Measurements from ENCODE around the gene FAM13B.
A peak's percentile ranks its signal among the peaks of the same experiment; 100 is the strongest.
"Not testable (repeated sequence)": the region's sequence is repeated elsewhere in the genome, so short reads cannot be mapped to it uniquely, and the experiment has no call there.

FAM13B gene

GRCh38 chr5:138033907-138034306 is 1.0 kb upstream of the FAM13B start:
- DNase-seq (ENCODE audit: low read depth): no peak

GRCh38 chr5:138033386-138033808 is 518 bp upstream of the FAM13B start:
- no peak for DNase-seq (ENCODE audit: low read depth)

GRCh38 chr5:138032028-138032571 is 779 bp downstream of the FAM13B start:
- DNase-seq (ENCODE audit: low read depth): peak; percentile 41

GRCh38 chr5:138029944-138030343 is 2.9 kb downstream of the FAM13B start:
- DNase-seq (ENCODE audit: low read depth): no peak

DNA sequence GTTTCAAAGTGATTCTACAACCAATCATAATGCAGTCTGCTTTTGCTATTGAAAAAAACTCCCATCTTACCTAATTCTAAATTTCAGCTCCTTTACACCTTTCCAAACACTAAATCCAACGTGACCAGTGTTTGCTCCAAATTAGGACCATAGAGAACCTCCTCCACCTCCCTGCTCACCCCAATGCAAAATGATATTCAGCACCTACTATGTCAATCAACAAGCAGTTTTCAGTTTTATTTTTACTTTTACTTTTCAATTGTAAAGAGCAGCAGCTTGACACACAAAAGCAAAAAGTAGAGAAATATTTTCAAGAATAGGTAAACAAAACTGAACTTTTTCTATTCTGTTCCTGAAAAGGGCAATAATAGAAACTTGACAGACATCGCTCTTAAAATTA is 3.4 kb downstream of the FAM13B start:
- DNase-seq (ENCODE audit: low read depth): no peak

DNA sequence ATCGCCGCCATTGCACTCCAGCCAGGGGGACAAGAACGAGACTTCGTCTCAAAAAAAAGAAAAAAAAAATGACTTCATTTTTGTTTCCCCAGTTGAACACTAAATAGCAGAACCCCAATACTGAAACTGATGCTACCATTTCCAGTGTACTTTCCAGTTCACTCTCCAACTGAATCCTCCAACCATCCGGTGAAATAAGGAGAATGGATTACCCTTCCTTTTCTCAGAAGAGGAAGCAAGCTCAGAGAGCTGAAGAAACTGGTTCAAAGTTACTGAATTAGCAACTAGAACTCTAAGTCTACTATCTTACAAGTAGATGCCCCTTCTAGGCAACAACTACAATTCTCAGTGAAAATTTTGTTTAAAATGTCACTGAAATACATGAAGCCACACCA is 3.9 kb downstream of the FAM13B start:
- no peak for DNase-seq (ENCODE audit: low read depth)

- not testable (repeated sequence) for DNase-seq (ENCODE audit: low read depth)
Observed at GRCh38 chr5:138028262-138028970, 4.5 kb downstream of the FAM13B start.

DNA sequence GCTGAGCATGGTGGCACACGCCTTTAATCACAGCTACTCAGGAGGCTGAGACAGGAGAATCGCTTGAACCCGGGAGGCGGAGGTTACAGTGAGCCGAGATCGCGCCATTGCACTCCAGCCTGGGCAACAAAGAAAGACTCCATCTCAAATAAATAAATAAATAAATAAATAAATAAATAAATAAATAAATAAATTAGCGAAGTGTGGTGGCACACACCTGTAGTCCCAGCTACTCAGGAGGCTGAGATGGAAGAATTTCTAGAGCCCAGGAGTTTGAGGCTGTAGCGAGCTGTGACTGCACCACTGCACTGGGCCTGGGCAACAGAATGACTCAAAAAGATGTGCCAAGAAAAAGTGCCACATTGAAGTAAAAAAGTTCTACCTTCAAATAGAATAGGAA is 6.1 kb downstream of the FAM13B start:
- DNase-seq (ENCODE audit: low read depth): not testable (repeated sequence)

DNA sequence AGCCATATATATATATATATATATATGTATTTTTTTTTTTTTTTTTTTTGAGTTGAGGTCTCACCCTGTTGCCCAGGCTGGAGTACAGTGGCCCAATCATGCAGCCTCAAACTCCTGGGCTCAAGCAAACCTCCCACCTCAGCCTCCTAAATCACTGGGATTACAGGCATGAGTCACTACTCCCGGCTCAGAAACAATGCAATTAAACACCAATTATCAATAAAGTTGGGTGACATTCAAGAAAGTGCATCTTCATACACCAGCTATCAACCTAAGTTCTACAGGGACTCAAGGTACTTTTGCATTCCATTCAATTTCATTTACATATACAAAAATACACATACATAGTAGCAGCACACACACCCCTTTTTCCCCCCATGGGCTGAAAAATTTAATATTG is 7.6 kb downstream of the FAM13B start:
- DNase-seq (ENCODE audit: low read depth): no peak

GRCh38 chr5:138024117-138024516 is 8.8 kb downstream of the FAM13B start:
- DNase-seq (ENCODE audit: low read depth): no peak

DNA sequence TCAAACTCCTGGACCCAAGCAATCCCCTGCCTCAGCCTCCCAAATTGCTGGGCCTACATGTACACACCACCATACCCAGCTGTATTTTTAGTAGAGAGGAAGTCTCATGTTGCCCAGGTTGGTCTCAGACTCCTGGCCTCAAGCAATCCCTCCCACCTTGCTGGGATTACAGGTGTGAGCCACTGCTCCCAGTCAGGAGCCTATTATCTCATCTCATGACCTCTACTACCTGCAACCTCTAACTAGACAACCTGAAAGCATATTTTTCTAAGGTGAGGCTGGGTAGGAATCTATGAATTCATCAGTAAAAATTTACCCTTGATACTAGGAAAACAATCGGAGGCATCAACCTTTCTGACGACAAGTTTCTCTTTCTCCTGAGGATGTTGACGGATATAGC is 10.0 kb downstream of the FAM13B start:
- DNase-seq (ENCODE audit: low read depth): no peak

GRCh38 chr5:138021771-138022170 is 11.1 kb downstream of the FAM13B start:
- DNase-seq (ENCODE audit: low read depth): no peak

DNA sequence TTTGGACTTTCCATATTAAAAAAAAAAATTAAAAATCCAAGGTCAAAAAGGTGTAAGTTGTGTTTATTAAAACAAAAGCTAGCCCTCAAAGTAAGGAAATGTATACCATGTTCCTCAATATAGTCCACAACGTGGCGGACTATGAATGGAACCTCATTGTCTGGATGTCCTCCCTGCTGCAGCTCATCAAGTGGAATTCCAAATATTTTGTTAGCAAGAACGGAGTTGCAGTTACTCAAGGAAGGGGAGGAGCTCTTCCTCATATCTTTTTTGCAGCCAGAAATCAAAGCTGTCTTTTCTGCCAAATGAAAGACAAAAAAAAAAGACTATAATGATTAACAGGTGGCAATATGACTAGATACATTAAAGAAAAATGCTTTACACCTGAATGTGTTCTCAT is 14.0 kb downstream of the FAM13B start:
- DNase-seq (ENCODE audit: low read depth): no peak

GRCh38 chr5:138015916-138016315 is 17.0 kb downstream of the FAM13B start:
- no peak for DNase-seq (ENCODE audit: low read depth)

GRCh38 chr5:138011991-138012390 is 20.9 kb downstream of the FAM13B start:
- no peak for DNase-seq (ENCODE audit: low read depth)

GRCh38 chr5:138000102-138000723 is 32.7 kb downstream of the FAM13B start:
- no peak for DNase-seq (ENCODE audit: low read depth)

DNA sequence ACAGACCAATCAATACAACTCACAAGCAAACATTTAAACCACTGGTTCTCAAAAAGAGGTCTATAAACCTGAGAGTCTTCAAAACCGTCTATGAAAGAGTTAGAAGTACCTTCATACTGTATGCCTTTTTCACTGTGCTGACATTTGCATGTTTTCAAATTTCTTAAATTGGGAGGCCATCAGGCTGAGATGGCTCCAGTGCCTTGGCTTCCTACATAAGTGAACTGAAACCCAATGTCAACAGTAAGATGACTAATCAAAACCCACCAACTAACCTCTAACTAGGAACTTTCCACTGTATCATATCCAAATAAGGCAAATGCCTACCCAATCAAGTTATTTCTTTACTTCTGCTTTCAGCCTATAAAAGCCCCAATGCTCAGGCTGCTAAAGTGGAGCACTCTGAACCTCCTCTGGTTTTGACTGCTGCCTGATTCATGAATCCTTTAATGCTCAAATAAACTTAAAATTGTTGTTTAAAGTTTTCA is 35.1 kb downstream of the FAM13B start:
- no peak for DNase-seq (ENCODE audit: low read depth)

DNA sequence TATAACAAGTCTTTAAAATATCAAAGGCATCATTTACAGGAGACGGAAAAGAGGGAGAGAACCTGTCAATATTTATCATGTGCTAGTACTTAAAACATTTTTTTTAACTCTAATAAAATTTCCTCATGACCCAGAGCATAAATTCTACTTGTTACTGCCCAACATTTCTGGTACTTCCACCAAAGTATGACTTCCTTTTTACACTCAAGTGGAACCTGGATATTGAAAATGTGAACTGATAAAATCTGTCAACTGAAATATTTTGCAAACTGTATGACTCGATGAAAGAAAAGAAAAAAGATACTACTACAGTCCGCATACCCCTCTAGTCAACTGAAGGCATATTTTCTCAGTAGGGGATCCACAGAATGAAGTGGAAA is 37.1 kb downstream of the FAM13B start:
- no peak for DNase-seq (ENCODE audit: low read depth)

- DNase-seq (ENCODE audit: low read depth): no peak
Observed at GRCh38 chr5:137995077-137995748, 37.7 kb downstream of the FAM13B start.

DNA sequence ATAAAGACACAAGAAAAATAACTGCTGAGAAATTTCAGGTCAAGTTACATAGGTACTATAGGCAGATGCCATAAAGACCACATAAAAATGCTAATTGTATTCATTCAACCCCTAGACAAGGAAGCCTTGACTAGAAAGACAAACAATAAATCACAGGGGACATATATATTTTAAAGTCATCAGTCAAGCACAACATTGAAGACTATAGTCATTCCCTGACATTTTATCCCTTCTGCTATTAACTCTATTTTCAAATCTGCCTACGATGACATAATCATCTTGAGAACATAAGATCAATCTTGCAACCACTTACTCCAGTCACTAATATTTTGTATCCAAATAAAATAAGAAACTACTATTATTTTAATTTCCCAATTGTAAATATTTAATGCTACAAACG is 38.3 kb downstream of the FAM13B start:
- no peak for DNase-seq (ENCODE audit: low read depth)

GRCh38 chr5:137989419-137989818 is 43.5 kb downstream of the FAM13B start:
- no peak for DNase-seq (ENCODE audit: low read depth)

- no peak for DNase-seq (ENCODE audit: low read depth)
Observed at GRCh38 chr5:137975208-137975607, 57.7 kb downstream of the FAM13B start.

- DNase-seq (ENCODE audit: low read depth): not testable (repeated sequence)
Observed at GRCh38 chr5:137970384-137970783, 62.5 kb downstream of the FAM13B start.
